Measurements from ENCODE around the gene SP140.

DNA sequence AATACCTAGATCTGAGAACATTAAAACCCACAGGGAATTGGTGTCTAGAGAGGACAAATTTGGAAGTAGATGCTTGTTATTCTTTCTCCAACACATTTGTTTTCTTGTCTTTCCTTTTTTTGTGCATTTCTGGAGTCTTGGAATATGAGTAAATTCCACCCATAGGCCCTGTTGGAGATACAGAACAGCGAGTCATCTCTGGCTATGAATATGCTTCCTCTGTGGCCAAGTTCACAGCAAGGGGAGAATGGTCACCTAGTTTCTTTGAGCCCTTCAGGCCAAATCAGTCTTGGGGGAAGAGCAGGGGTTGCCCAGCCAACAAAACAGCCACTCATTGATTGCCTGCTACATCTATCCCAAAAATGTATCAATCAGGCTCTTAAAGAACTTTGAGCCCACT, 132.8 kb downstream of the SP140 start:
- no peak for TF ChIP-seq EZH2 (IDR thresholded peaks at IDR 0.05; ENCODE audit: low read depth, unreplicated experiment)
- TF ChIP-seq, protein P1, sequence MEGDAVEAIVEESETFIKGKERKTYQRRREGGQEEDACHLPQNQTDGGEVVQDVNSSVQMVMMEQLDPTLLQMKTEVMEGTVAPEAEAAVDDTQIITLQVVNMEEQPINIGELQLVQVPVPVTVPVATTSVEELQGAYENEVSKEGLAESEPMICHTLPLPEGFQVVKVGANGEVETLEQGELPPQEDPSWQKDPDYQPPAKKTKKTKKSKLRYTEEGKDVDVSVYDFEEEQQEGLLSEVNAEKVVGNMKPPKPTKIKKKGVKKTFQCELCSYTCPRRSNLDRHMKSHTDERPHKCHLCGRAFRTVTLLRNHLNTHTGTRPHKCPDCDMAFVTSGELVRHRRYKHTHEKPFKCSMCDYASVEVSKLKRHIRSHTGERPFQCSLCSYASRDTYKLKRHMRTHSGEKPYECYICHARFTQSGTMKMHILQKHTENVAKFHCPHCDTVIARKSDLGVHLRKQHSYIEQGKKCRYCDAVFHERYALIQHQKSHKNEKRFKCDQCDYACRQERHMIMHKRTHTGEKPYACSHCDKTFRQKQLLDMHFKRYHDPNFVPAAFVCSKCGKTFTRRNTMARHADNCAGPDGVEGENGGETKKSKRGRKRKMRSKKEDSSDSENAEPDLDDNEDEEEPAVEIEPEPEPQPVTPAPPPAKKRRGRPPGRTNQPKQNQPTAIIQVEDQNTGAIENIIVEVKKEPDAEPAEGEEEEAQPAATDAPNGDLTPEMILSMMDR (conservative IDR thresholded peaks at IDR 0.05; ENCODE audit: low read depth in 2 of 2) = no peak
- no peak for TF ChIP-seq CREB1 (CRISPR knock-in tag; IDR thresholded peaks at IDR 0.05; ENCODE audit: low read depth)
- no peak for TF ChIP-seq EZH2phosphoT487 (IDR thresholded peaks at IDR 0.05; ENCODE audit: unreplicated experiment)
- no peak for TF ChIP-seq ZNF331 (CRISPR knock-in tag; IDR thresholded peaks at IDR 0.05; ENCODE audit: low read depth)
- TF ChIP-seq POLR2AphosphoS5 (IDR thresholded peaks at IDR 0.05; ENCODE audit: low read depth) = no peak
- TF ChIP-seq, protein P2, sequence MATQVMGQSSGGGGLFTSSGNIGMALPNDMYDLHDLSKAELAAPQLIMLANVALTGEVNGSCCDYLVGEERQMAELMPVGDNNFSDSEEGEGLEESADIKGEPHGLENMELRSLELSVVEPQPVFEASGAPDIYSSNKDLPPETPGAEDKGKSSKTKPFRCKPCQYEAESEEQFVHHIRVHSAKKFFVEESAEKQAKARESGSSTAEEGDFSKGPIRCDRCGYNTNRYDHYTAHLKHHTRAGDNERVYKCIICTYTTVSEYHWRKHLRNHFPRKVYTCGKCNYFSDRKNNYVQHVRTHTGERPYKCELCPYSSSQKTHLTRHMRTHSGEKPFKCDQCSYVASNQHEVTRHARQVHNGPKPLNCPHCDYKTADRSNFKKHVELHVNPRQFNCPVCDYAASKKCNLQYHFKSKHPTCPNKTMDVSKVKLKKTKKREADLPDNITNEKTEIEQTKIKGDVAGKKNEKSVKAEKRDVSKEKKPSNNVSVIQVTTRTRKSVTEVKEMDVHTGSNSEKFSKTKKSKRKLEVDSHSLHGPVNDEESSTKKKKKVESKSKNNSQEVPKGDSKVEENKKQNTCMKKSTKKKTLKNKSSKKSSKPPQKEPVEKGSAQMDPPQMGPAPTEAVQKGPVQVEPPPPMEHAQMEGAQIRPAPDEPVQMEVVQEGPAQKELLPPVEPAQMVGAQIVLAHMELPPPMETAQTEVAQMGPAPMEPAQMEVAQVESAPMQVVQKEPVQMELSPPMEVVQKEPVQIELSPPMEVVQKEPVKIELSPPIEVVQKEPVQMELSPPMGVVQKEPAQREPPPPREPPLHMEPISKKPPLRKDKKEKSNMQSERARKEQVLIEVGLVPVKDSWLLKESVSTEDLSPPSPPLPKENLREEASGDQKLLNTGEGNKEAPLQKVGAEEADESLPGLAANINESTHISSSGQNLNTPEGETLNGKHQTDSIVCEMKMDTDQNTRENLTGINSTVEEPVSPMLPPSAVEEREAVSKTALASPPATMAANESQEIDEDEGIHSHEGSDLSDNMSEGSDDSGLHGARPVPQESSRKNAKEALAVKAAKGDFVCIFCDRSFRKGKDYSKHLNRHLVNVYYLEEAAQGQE (IDR thresholded peaks at IDR 0.05; ENCODE audit: unreplicated experiment) = no peak
- no peak for TF ChIP-seq NANOG (IDR thresholded peaks at IDR 0.05; ENCODE audit: borderline replicate concordance)

All from GM23338 (cell line).